ENCODE measurements around the gene TET2.

TET2 gene

DNA sequence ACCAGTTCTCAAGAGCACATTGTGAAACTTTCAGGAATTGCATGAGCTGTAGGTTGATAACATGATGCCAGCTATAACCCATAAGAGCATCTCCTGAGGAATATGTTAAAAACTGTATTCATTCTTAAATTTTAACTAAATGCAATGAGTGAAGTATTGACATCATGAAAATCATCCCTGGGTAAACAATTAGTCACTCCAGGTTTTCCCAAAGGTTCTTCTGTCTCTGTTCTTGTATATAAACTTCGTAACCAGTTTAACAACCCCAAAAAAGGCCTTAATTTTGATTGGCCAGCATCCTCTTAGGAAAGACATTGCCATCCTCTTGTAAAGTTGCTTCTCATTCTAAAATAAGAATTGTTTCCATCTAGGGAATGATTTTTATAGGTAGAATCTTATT lies 80.4 kb downstream of the TET2 start:
- Histone ChIP-seq H3K27ac (no peak overlapping the region), H3K9me3 (ENCODE audit: severe bottlenecking) (no peaks in the 10 kb centered on the region), H3K36me3 (no peaks in the 10 kb centered on the region), H3K27me3 (ENCODE audit: insufficient read depth, low read depth, severe bottlenecking) (no peaks in the 10 kb centered on the region), H3K4me3 (ENCODE audit: low read depth, low read length) (no peak overlapping the region)
- no peak for DNase-seq
- TF ChIP-seq, protein P1, sequence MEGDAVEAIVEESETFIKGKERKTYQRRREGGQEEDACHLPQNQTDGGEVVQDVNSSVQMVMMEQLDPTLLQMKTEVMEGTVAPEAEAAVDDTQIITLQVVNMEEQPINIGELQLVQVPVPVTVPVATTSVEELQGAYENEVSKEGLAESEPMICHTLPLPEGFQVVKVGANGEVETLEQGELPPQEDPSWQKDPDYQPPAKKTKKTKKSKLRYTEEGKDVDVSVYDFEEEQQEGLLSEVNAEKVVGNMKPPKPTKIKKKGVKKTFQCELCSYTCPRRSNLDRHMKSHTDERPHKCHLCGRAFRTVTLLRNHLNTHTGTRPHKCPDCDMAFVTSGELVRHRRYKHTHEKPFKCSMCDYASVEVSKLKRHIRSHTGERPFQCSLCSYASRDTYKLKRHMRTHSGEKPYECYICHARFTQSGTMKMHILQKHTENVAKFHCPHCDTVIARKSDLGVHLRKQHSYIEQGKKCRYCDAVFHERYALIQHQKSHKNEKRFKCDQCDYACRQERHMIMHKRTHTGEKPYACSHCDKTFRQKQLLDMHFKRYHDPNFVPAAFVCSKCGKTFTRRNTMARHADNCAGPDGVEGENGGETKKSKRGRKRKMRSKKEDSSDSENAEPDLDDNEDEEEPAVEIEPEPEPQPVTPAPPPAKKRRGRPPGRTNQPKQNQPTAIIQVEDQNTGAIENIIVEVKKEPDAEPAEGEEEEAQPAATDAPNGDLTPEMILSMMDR (IDR thresholded peaks at IDR 0.05; ENCODE audit: low read depth, low read length): no peak

DNA sequence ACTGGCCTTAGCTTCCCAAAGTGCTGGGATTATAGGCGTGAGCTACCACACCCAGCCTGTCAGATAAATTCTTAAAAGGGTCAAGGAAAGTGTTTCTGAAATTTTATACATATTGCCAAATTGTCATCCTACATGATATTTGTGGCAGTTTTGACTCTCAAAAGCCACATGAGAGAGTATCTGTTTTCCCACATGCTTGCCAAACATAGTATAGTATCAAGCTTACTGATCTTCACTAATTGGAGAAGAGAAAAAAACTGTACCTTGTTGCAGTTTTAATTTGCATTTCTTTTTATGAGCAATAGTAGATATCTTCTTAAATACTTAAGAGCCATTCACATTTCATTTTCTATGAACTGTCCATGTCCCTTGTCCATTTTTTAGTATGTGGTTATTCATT lies 83.6 kb downstream of the TET2 start:
- TF ChIP-seq, protein P1 (IDR thresholded peaks at IDR 0.05; ENCODE audit: low read depth, low read length): no peak
- peaks cover 13% of the 10 kb centered on the region for H3K36me3 ChIP-seq
- H3K27me3 ChIP-seq (ENCODE audit: insufficient read depth, low read depth, severe bottlenecking): no peaks in the 10 kb centered on the region
- no peak overlapping the region for H3K4me3 ChIP-seq (ENCODE audit: low read depth, low read length)
- no peaks in the 10 kb centered on the region for H3K9me3 ChIP-seq (ENCODE audit: severe bottlenecking)
- H3K27ac ChIP-seq: no peak overlapping the region
- no peak for DNase-seq

DNA sequence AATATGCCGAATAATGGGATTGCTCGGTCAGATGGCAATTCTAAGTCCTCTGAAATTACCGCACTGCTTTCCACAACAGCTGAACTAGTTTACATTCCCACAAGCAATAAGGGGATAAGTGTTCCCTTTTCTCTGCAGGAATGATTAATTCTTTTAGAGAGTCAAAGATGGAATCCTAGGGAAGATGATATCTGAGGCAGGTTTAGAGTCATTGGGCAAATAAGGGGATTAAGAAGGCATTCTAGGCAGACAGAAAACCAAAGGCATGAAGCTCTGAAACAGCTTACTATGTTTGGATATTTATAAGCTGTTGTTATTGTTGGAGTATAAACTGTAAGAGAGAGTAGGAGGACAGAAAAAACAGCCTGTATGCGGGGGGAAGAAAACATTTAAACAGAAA lies 85.7 kb downstream of the TET2 start:
- Histone ChIP-seq H3K27ac (no peak overlapping the region), H3K9me3 (ENCODE audit: severe bottlenecking) (no peaks in the 10 kb centered on the region), H3K4me3 (ENCODE audit: low read depth, low read length) (no peak overlapping the region), H3K27me3 (ENCODE audit: insufficient read depth, low read depth, severe bottlenecking) (no peaks in the 10 kb centered on the region), H3K36me3 (peaks cover 28% of the 10 kb centered on the region)
- DNase-seq: no peak
- TF ChIP-seq, protein P1 (IDR thresholded peaks at IDR 0.05; ENCODE audit: low read depth, low read length): no peak

DNA sequence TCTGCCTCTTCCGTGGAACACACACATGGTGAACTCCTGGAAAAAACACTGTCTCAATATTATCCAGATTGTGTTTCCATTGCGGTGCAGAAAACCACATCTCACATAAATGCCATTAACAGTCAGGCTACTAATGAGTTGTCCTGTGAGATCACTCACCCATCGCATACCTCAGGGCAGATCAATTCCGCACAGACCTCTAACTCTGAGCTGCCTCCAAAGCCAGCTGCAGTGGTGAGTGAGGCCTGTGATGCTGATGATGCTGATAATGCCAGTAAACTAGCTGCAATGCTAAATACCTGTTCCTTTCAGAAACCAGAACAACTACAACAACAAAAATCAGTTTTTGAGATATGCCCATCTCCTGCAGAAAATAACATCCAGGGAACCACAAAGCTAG lies 87.9 kb downstream of the TET2 start:
- no peaks in the 10 kb centered on the region for H3K27me3 ChIP-seq (ENCODE audit: insufficient read depth, low read depth, severe bottlenecking)
- DNase-seq: no peak
- H3K9me3 ChIP-seq (ENCODE audit: severe bottlenecking): no peaks in the 10 kb centered on the region
- no peak overlapping the region for H3K27ac ChIP-seq
- TF ChIP-seq, protein P1 (IDR thresholded peaks at IDR 0.05; ENCODE audit: low read depth, low read length): no peak
- H3K4me3 ChIP-seq (ENCODE audit: low read depth, low read length): no peak overlapping the region
- peaks cover 35% of the 10 kb centered on the region for H3K36me3 ChIP-seq

DNA sequence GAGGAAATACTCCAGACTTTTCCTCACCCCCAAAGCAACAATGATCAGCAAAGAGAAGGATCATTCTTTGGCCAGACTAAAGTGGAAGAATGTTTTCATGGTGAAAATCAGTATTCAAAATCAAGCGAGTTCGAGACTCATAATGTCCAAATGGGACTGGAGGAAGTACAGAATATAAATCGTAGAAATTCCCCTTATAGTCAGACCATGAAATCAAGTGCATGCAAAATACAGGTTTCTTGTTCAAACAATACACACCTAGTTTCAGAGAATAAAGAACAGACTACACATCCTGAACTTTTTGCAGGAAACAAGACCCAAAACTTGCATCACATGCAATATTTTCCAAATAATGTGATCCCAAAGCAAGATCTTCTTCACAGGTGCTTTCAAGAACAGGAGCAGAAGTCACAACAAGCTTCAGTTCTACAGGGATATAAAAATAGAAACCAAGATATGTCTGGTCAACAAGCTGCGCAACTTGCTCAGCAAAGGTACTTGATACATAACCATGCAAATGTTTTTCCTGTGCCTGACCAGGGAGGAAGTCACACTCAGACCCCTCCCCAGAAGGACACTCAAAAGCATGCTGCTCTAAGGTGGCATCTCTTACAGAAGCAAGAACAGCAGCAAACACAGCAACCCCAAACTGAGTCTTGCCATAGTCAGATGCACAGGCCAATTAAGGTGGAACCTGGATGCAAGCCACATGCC lies 89.7 kb downstream of the TET2 start:
- H3K36me3 ChIP-seq: peaks cover 35% of the 10 kb centered on the region
- no peaks in the 10 kb centered on the region for H3K9me3 ChIP-seq (ENCODE audit: severe bottlenecking)
- no peak overlapping the region for H3K27ac ChIP-seq
- DNase-seq: no peak
- TF ChIP-seq, protein P1 (IDR thresholded peaks at IDR 0.05; ENCODE audit: low read depth, low read length): no peak
- H3K27me3 ChIP-seq (ENCODE audit: insufficient read depth, low read depth, severe bottlenecking): no peaks in the 10 kb centered on the region
- H3K4me3 ChIP-seq (ENCODE audit: low read depth, low read length): no peak overlapping the region

DNA sequence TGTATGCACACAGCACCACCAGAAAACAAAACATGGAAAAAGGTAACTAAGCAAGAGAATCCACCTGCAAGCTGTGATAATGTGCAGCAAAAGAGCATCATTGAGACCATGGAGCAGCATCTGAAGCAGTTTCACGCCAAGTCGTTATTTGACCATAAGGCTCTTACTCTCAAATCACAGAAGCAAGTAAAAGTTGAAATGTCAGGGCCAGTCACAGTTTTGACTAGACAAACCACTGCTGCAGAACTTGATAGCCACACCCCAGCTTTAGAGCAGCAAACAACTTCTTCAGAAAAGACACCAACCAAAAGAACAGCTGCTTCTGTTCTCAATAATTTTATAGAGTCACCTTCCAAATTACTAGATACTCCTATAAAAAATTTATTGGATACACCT lies 90.2 kb downstream of the TET2 start:
- H3K36me3 ChIP-seq: peaks cover 35% of the 10 kb centered on the region
- TF ChIP-seq, protein P1 (IDR thresholded peaks at IDR 0.05; ENCODE audit: low read depth, low read length): no peak
- DNase-seq: no peak
- no peaks in the 10 kb centered on the region for H3K27me3 ChIP-seq (ENCODE audit: insufficient read depth, low read depth, severe bottlenecking)
- H3K4me3 ChIP-seq (ENCODE audit: low read depth, low read length): no peak overlapping the region
- H3K27ac ChIP-seq: no peak overlapping the region
- no peaks in the 10 kb centered on the region for H3K9me3 ChIP-seq (ENCODE audit: severe bottlenecking)
